HG02973 (cell line): ENCODE data around the gene PLCD4.

Experiments used
- ATAC-seq: cut with Tn5 transposase; IDR thresholded peaks from one replicate; pipeline ENCODE4 v1.9.1; 2021; ENCODE audit warnings: moderate library complexity; ENCODE audit not compliant: unreplicated experiment

Gene PLCD4

GRCh38 chr2:218607436-218608115 lies at the start of gene PLCD4:
Gene PLCD4 (plus strand): TSS chr2:218607899. CDS start chr2:218615740, 7,841 bp downstream.
- ATAC-seq, result no peak

- no peak for ATAC-seq
Observed at GRCh38 chr2:218557941-218558340, 49.8 kb upstream of the PLCD4 start.

GRCh38 chr2:218558986-218559385 lies 48.7 kb upstream of the PLCD4 start:
- no peak for ATAC-seq

GRCh38 chr2:218564056-218564455 lies 43.6 kb upstream of the PLCD4 start:
- no peak for ATAC-seq

- ATAC-seq, result no peak
Observed at GRCh38 chr2:218566296-218566695, 41.4 kb upstream of the PLCD4 start.

GRCh38 chr2:218567797-218568189 lies 39.9 kb upstream of the PLCD4 start:
- ATAC-seq, result peak; percentile 37

GRCh38 chr2:218568190-218569037 lies 39.3 kb upstream of the PLCD4 start, which contains the start of the genes CNOT9 and USP37:
Gene CNOT9 (plus strand): TSS chr2:218568839. CDS start chr2:218568955, 116 bp downstream.
Gene USP37 (minus strand): TSS chr2:218568351. CDS start chr2:218558653, 9,698 bp downstream.
- peak; percentile 65 for ATAC-seq

GRCh38 chr2:218569038-218569431 lies 38.7 kb upstream of the PLCD4 start:
- peak; percentile 34 for ATAC-seq

- ATAC-seq, result no peak
Observed at GRCh38 chr2:218569661-218570500, 37.8 kb upstream of the PLCD4 start.

GRCh38 chr2:218570850-218571249 lies 36.8 kb upstream of the PLCD4 start:
- no peak for ATAC-seq

- ATAC-seq, result no peak
Observed at GRCh38 chr2:218576854-218577253, 30.8 kb upstream of the PLCD4 start.

- ATAC-seq, result no peak
Observed at GRCh38 chr2:218577482-218578220, 30.0 kb upstream of the PLCD4 start.

GRCh38 chr2:218578272-218578877 lies 29.3 kb upstream of the PLCD4 start:
- ATAC-seq, result no peak

GRCh38 chr2:218582076-218582475 lies 25.6 kb upstream of the PLCD4 start:
- ATAC-seq, result no peak

GRCh38 chr2:218583983-218584850 lies 23.5 kb upstream of the PLCD4 start:
- ATAC-seq, result no peak

GRCh38 chr2:218585541-218585940 lies 22.2 kb upstream of the PLCD4 start:
- no peak for ATAC-seq

- no peak for ATAC-seq
Observed at GRCh38 chr2:218605432-218605831, 2.3 kb upstream of the PLCD4 start.

- no peak for ATAC-seq
Observed at GRCh38 chr2:218615868-218616315, 8.2 kb downstream of the PLCD4 start.
